Stomach (tissue), 4 donors: ENCODE results near the gene DNAAF1.

Experiments used
- EP300 ChIP-seq: sonication (generic); formaldehyde crosslinking; IDR thresholded peaks from one replicate; pipeline ENCODE4 v1.6.1; 2017; ENCODE audit warnings: antibody characterized with exemption
- POLR2A ChIP-seq, 4 donors: fragments of 450-650 bp; IDR thresholded peaks; one replicate each; pipeline ENCODE4 v1.6.1; 2016; ENCODE audit warnings: antibody characterized with exemption in 4 of 4, control low read depth in 2 of 4, mild to moderate bottlenecking in 1 of 4, moderate library complexity in 1 of 4
- POLR2AphosphoS5 ChIP-seq, 3 donors: sonication (generic); formaldehyde crosslinking; IDR thresholded peaks; one replicate each; pipeline ENCODE4 v1.6.1; 2016; ENCODE audit warnings: antibody characterized with exemption in 3 of 3
- TF ChIP-seq, protein P1 (sequence below), 7 experiments: fragments of 450-650 bp in 4 of 7; fragments of 200-600 bp in 3 of 7; sonication (generic) in 3 of 7; IDR thresholded peaks; one replicate each; pipeline ENCODE4 v1.5.1; 2016 to 2019; ENCODE audit warnings: antibody characterized with exemption in 7 of 7, control low read depth in 2 of 7, mild to moderate bottlenecking in 1 of 7

- TF ChIP-seq, protein P1, sequence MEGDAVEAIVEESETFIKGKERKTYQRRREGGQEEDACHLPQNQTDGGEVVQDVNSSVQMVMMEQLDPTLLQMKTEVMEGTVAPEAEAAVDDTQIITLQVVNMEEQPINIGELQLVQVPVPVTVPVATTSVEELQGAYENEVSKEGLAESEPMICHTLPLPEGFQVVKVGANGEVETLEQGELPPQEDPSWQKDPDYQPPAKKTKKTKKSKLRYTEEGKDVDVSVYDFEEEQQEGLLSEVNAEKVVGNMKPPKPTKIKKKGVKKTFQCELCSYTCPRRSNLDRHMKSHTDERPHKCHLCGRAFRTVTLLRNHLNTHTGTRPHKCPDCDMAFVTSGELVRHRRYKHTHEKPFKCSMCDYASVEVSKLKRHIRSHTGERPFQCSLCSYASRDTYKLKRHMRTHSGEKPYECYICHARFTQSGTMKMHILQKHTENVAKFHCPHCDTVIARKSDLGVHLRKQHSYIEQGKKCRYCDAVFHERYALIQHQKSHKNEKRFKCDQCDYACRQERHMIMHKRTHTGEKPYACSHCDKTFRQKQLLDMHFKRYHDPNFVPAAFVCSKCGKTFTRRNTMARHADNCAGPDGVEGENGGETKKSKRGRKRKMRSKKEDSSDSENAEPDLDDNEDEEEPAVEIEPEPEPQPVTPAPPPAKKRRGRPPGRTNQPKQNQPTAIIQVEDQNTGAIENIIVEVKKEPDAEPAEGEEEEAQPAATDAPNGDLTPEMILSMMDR (IDR thresholded peaks at IDR 0.05): no peak
- TF ChIP-seq POLR2A (IDR thresholded peaks at IDR 0.05): no peak
- no peak for TF ChIP-seq EP300
- TF ChIP-seq POLR2AphosphoS5 (IDR thresholded peaks at IDR 0.05): no peak
Measured at GRCh38 chr16:84143081-84143480, 2.0 kb upstream of the DNAAF1 start.
